ENCODE data around the gene SH3RF1. TPM values are rescaled to one million over a fixed set of nuclear protein-coding genes. Genes with fewer than 3 reads are reported as not detected.

SH3RF1 gene
- total and polyA plus RNA-seq, 2 of the 13 experiments (the other 11 are each of a cell fraction or from before 2014, with no cell fraction given) = 3.1 to 3.2 TPM

- BruUV-seq (replicated peaks) = no TSS peak
- FAIRE-seq (no peak), DNase-seq (ENCODE audit: low spot score) (peak; percentile 28), ATAC-seq (peak; percentile 92)
- Histone ChIP-seq H3K4me3 (replicated peaks in 1 of 3; ENCODE audit: insufficient read depth in 1 of 3, low read depth in 2 of 3, low read length in 3 of 3) (no peak overlapping the region), H3K9me3 (ENCODE audit: low read length) (no peaks in the 10 kb centered on the region), H3K36me3 (replicated peaks in 1 of 2; ENCODE audit: control insufficient read depth in 1 of 2, insufficient read depth in 2 of 2, low read length in 2 of 2) (no peaks in the 10 kb centered on the region), H3K9ac (ENCODE audit: insufficient read depth, low read depth, low read length) (no peak overlapping the region; the same call in 1 of the 2 replicates), H3K4me2 (ENCODE audit: low read depth, low read length) (peak overlapping the region; percentile 49), H3K79me2 (ENCODE audit: insufficient read depth, low read length) (no peaks in the 10 kb centered on the region), H3K27me3 (ENCODE audit: control insufficient read depth in 1 of 2, insufficient read depth in 2 of 2, low read length in 2 of 2) (no peaks in the 10 kb centered on the region), H3K4me1 (ENCODE audit: insufficient read depth, low read length) (peaks cover 32% of the 10 kb centered on the region), H2AFZ (ENCODE audit: low read length) (no peak overlapping the region), H3K27ac (ENCODE audit: extremely low read length, insufficient read depth, low read length) (peak overlapping the region; percentile 24), H4K20me1 (ENCODE audit: insufficient read depth, low read length) (no peaks in the 10 kb centered on the region)
- WGBS (ENCODE audit: low lambda C conversion rate) = 52% methylated on average over 3 of the region's 3 CpGs
- CTCF ChIA-PET (ENCODE audit: low intra/inter-chr PET ratio, low total read pairs) = no interaction called here
- no peak for TF ChIP-seq ZBTB21 (CRISPR knock-in tag; IDR thresholded peaks at IDR 0.05)
- no peak for TF ChIP-seq ZNF253 (CRISPR knock-in tag; IDR thresholded peaks at IDR 0.05; ENCODE audit: borderline replicate concordance)
- TF ChIP-seq MAFF (IDR thresholded peaks at IDR 0.05; ENCODE audit: low read depth, low read length) = no peak
- TF ChIP-seq ATM (IDR thresholded peaks at IDR 0.05; ENCODE audit: borderline replicate concordance) = no peak
- TF ChIP-seq HMGXB3 (CRISPR knock-in tag; IDR thresholded peaks at IDR 0.05; ENCODE audit: borderline replicate concordance) = no peak
- no peak for TF ChIP-seq ZBTB3 (CRISPR knock-in tag; IDR thresholded peaks at IDR 0.05; ENCODE audit: borderline replicate concordance, low read depth)
- no peak for TF ChIP-seq NKX3-1 (CRISPR knock-in tag; IDR thresholded peaks at IDR 0.05)
- TF ChIP-seq MAFG (CRISPR knock-in tag; IDR thresholded peaks at IDR 0.05) = no peak
- TF ChIP-seq ZFP1 (CRISPR knock-in tag; IDR thresholded peaks at IDR 0.05) = no peak
- TF ChIP-seq MATR3 (CRISPR knock-in tag; IDR thresholded peaks at IDR 0.05) = no peak
- TF ChIP-seq PRDM10 (CRISPR knock-in tag; IDR thresholded peaks at IDR 0.05; ENCODE audit: low read depth) = no peak
- no peak for TF ChIP-seq TERF1 (CRISPR knock-in tag; IDR thresholded peaks at IDR 0.05)
- TF ChIP-seq HNRNPH1 (optimal IDR thresholded peaks at IDR 0.05; ENCODE audit: low read depth, low read length) = no peak
- TF ChIP-seq TFAP4 (IDR thresholded peaks at IDR 0.05; ENCODE audit: borderline replicate concordance, low read depth) = no peak
- POLR2A ChIA-PET = no interaction called here
- in situ Hi-C loops (cut with HindIII; ENCODE audit: extremely low pct_ligation_motif_present, low pct_unique_long_range_greater_than_20kb) = no loop called here
- intact Hi-C loops (cut with micrococcal nuclease; ENCODE audit: unreplicated experiment) = no loop called here
These were observed 50.3 kb downstream of the SH3RF1 start for GRCh38 chr4:169220447-169220846.

Data from HepG2 (cell line).